WTC11 (cell line): ENCODE measurements around the gene IFRD2. TPM values are rescaled to one million over a fixed set of nuclear protein-coding genes. Genes with fewer than 3 reads are reported as not detected.

Source experiments
- ATAC-seq: fragments of 200-7000 bp; cut with Tn5 transposase; 2 replicates; pipeline ENCODE4 v1.10.0; 2021; ENCODE audit warnings: mild to moderate bottlenecking, moderate library complexity
- CTCF ChIA-PET: fragments of 300-600 bp; sonication (Branson Sonifier 250); formaldehyde crosslinking; loops from one replicate; lab custom pipeline; 2021; ENCODE audit warnings: antibody characterized with exemption; lab: Charles Lee
- POLR2A ChIA-PET: fragments of 350-600 bp; sonication (Branson Sonifier 250); formaldehyde crosslinking; loops from one replicate; lab custom pipeline; 2021; ENCODE audit warnings: antibody characterized with exemption; lab: Charles Lee
- DNase-seq: peaks from one replicate; pipeline ENCODE4 v3.0.0; 2021; ENCODE audit warnings: low spot score
- H3K27ac Mint-ChIP-seq: 2 replicates; pipeline ENCODE4 v1.8.0; 2021; ENCODE audit warnings: mixed read lengths
- H3K27me3 Mint-ChIP-seq: 2 replicates; pipeline ENCODE4 v1.8.0; 2021; ENCODE audit warnings: low read depth, mild to moderate bottlenecking, moderate library complexity, mixed read lengths
- H3K36me3 Mint-ChIP-seq: 2 replicates; pipeline ENCODE4 v1.8.0; 2021; ENCODE audit warnings: mixed read lengths
- H3K4me1 Mint-ChIP-seq: 2 replicates; pipeline ENCODE4 v1.8.0; 2022; ENCODE audit warnings: mixed read lengths
- H3K4me3 Mint-ChIP-seq: 2 replicates; pipeline ENCODE4 v1.8.0; 2021; ENCODE audit warnings: mild to moderate bottlenecking, moderate library complexity, mixed read lengths
- H3K9me3 Mint-ChIP-seq: 2 replicates; pipeline ENCODE4 v1.8.0; 2021; ENCODE audit warnings: mixed read lengths
- CBFB ChIP-seq: sonication (generic); formaldehyde crosslinking; IDR thresholded peaks from 2 replicates; pipeline ENCODE4 v1.8.1; 2022; ENCODE audit warnings: mild to moderate bottlenecking, low read depth, missing genetic modification reagents
- CREM ChIP-seq: sonication (generic); formaldehyde crosslinking; IDR thresholded peaks from 2 replicates; pipeline ENCODE4 v1.8.1; 2022; ENCODE audit warnings: mild to moderate bottlenecking, missing genetic modification reagents, moderate library complexity
- CTCF ChIP-seq: fragments of 200-600 bp; IDR thresholded peaks from 2 replicates; pipeline ENCODE4 v1.8.0; 2022; ENCODE audit warnings: antibody characterized with exemption
- ERG ChIP-seq: fragments of 250-450 bp; sonication (Bioruptor Pico); IDR thresholded peaks from 2 replicates; pipeline ENCODE4 v1.8.0; 2021; ENCODE audit warnings: mild to moderate bottlenecking
- HMGA2 ChIP-seq: fragments of 250-450 bp; sonication (Bioruptor Pico); IDR thresholded peaks from 2 replicates; pipeline ENCODE4 v1.4.0; 2021; ENCODE audit warnings: mild to moderate bottlenecking, moderate library complexity
- HMGXB4 ChIP-seq: sonication (generic); formaldehyde crosslinking; IDR thresholded peaks from 2 replicates; pipeline ENCODE4 v1.8.1; 2023; ENCODE audit warnings: mild to moderate bottlenecking, moderate library complexity, missing genetic modification reagents
- MAX ChIP-seq: sonication (generic); formaldehyde crosslinking; IDR thresholded peaks from 2 replicates; pipeline ENCODE4 v1.8.0; 2022; ENCODE audit warnings: mild to moderate bottlenecking, missing genetic modification reagents
- NFE2L1 ChIP-seq: sonication (generic); formaldehyde crosslinking; IDR thresholded peaks from 2 replicates; pipeline ENCODE4 v1.8.1; 2023; ENCODE audit warnings: missing genetic modification reagents
- NR2C2 ChIP-seq: sonication (generic); formaldehyde crosslinking; IDR thresholded peaks from 2 replicates; pipeline ENCODE4 v1.8.0; 2022; ENCODE audit warnings: mild to moderate bottlenecking, missing genetic modification reagents
- PRDM15 ChIP-seq: sonication (generic); formaldehyde crosslinking; IDR thresholded peaks from 2 replicates; pipeline ENCODE4 v1.8.0; 2022; ENCODE audit warnings: missing genetic modification reagents
- PREB ChIP-seq: sonication (generic); formaldehyde crosslinking; IDR thresholded peaks from 2 replicates; pipeline ENCODE4 v1.8.1; 2022; ENCODE audit warnings: mild to moderate bottlenecking, missing genetic modification reagents, moderate library complexity, borderline replicate concordance
- STAT6 ChIP-seq: sonication (generic); formaldehyde crosslinking; conservative IDR thresholded peaks from 2 replicates; pipeline ENCODE4 v1.8.1; 2023; ENCODE audit warnings: mild to moderate bottlenecking, low read depth, missing genetic modification reagents, moderate library complexity
- ZNF263 ChIP-seq: sonication (generic); formaldehyde crosslinking; IDR thresholded peaks from 2 replicates; pipeline ENCODE4 v1.8.1; 2022; ENCODE audit warnings: low read depth, mild to moderate bottlenecking, moderate library complexity, missing genetic modification reagents
- ZNF281 ChIP-seq: sonication (generic); formaldehyde crosslinking; IDR thresholded peaks from 2 replicates; pipeline ENCODE4 v1.8.0; 2023; ENCODE audit warnings: mild to moderate bottlenecking, missing genetic modification reagents
- total RNA-seq: library from RNA; stranded (reverse); gene quantifications from 3 replicates; pipeline ENCODE4 v1.2.3, GENCODE V29; 2021

Gene IFRD2
- total RNA-seq, 1 experiment from 2014 or later, result 92.0 TPM

GRCh38 chr3:50321336-50322114, 29.3 kb upstream of the IFRD2 start:
- H3K4me3 Mint-ChIP-seq, result peak overlapping the region; percentile 88
- H3K27me3 Mint-ChIP-seq, result no peaks in the 10 kb centered on the region
- H3K36me3 Mint-ChIP-seq, result peaks cover 33% of the 10 kb centered on the region
- H3K27ac Mint-ChIP-seq, result peak overlapping the region; percentile 97
- no peaks in the 10 kb centered on the region for H3K9me3 Mint-ChIP-seq
- POLR2A ChIA-PET, result interaction anchor here (0.6 to 2.0 kb wide), 5 partner anchors 16 to 125 kb away, joined by 3 to 8 read pairs (median 5); partner anchors contain the start of genes HYAL3 and NAA80
- CTCF ChIA-PET, result interaction anchor here (0.6 to 5.5 kb wide), 38 partner anchors 11 to 1381 kb away, joined by 3 to 95 read pairs (median 4); partner anchors contain the start of genes CYB561D2, HEMK1, HYAL1 and HYAL3
- peak; percentile 71 for ATAC-seq
- DNase-seq, result peak; percentile 90
- peaks cover 40% of the 10 kb centered on the region for H3K4me1 Mint-ChIP-seq
- TF ChIP-seq ERG (CRISPR knock-in tag) (no peak), CTCF (peak; percentile 56; the same call in 1 of the 2 replicates), STAT6 (no peak), HMGXB4 (CRISPR knock-in tag) (peak; percentile 65; the same call in 1 of the 2 replicates), HMGA2 (CRISPR knock-in tag) (no peak), MAX (CRISPR knock-in tag) (peak; percentile 28; the same call in 1 of the 2 replicates), ZNF281 (0 out of 2 replicates have a peak, but pooled peaks have one; percentile 56), ZNF263 (0 out of 2 replicates have a peak, but pooled peaks have one; percentile 10), NR2C2 (CRISPR knock-in tag) (no peak), PREB (no peak), CREM (peak; percentile 59; the same call in 1 of the 2 replicates), CBFB (CRISPR knock-in tag) (no peak), PRDM15 (peak; percentile 39; the same call in 1 of the 2 replicates), NFE2L1 (peak; percentile 25; the same call in 1 of the 2 replicates)
